Activated CD4-positive, alpha-beta T cell treated with anti-CD3 and anti-CD28 coated beads for 24 hours (primary cell): ENCODE results near the gene ARHGEF19.
"Not testable (repeated sequence)": the region's sequence is repeated elsewhere in the genome, so short reads cannot be mapped to it uniquely, and the experiment has no call there.

ENCODE experiments used
- DNase-seq, 2 donors: peaks; one replicate each; pipeline ENCODE4 v3.0.0-alpha.2; 2020; ENCODE audit warnings: low read depth in 2 of 2

Gene ARHGEF19

GRCh38 chr1:16181887-16182719 is 30.3 kb downstream of the ARHGEF19 start:
- DNase-seq = no peak

- DNase-seq = no peak
Measured at GRCh38 chr1:16180291-16180824, 32.1 kb downstream of the ARHGEF19 start.

- no peak for DNase-seq
Measured at GRCh38 chr1:16178596-16179497, 33.6 kb downstream of the ARHGEF19 start.

- no peak for DNase-seq
Measured at GRCh38 chr1:16177306-16177705, 35.1 kb downstream of the ARHGEF19 start.

GRCh38 chr1:16176653-16177052 is 35.8 kb downstream of the ARHGEF19 start:
- no peak for DNase-seq

- DNase-seq = no peak
Measured at GRCh38 chr1:16175610-16176553, 36.6 kb downstream of the ARHGEF19 start.

- DNase-seq = no peak
Measured at GRCh38 chr1:16174886-16175598, 37.4 kb downstream of the ARHGEF19 start.

- DNase-seq = no peak
Measured at GRCh38 chr1:16174261-16174868, 38.1 kb downstream of the ARHGEF19 start.

GRCh38 chr1:16173447-16174260 is 38.8 kb downstream of the ARHGEF19 start:
- no peak for DNase-seq

- no peak for DNase-seq
Measured at GRCh38 chr1:16172964-16173446, 39.4 kb downstream of the ARHGEF19 start.

- no peak for DNase-seq
Measured at GRCh38 chr1:16172218-16172830, 40.1 kb downstream of the ARHGEF19 start.

- no peak for DNase-seq
Measured at GRCh38 chr1:16171314-16172151, 40.9 kb downstream of the ARHGEF19 start.

GRCh38 chr1:16170283-16170673 is 42.2 kb downstream of the ARHGEF19 start:
- DNase-seq = no peak

GRCh38 chr1:16168622-16169360 is 43.7 kb downstream of the ARHGEF19 start:
- DNase-seq = no peak

- not testable (repeated sequence) for DNase-seq
Measured at GRCh38 chr1:16168144-16168495, 44.3 kb downstream of the ARHGEF19 start.

GRCh38 chr1:16167331-16168143 is 44.9 kb downstream of the ARHGEF19 start:
- peak; percentile 40 to 57 for DNase-seq
